Liver (tissue), 9 donors: ENCODE measurements around the gene CRISPLD2. TPM values are rescaled to one million over a fixed set of nuclear protein-coding genes. Genes with fewer than 3 reads are reported as not detected.

Experiments
- DNase-seq: peaks from one replicate; pipeline ENCODE4 v3.0.0-alpha.2; 2017; ENCODE audit warnings: low spot score
- H3K27ac ChIP-seq, 2 donors: one replicate each; pipeline ENCODE4 v1.7.0; 2013; ENCODE audit warnings: inconsistent platforms in 2 of 2, low read length in 2 of 2, control low read depth in 1 of 2, low read depth in 1 of 2, mild to moderate bottlenecking in 1 of 2
- H3K27me3 ChIP-seq, 4 donors: one replicate each; pipeline versions ENCODE4 v1.6.1 to v1.7.0; 2013; ENCODE audit warnings: low read length in 3 of 4, inconsistent platforms in 1 of 4, mild to moderate bottlenecking in 1 of 4, moderate library complexity in 1 of 4; ENCODE audit not compliant: control insufficient read depth in 4 of 4, insufficient read depth in 4 of 4
- H3K36me3 ChIP-seq, 4 donors: one replicate each; pipeline versions ENCODE4 v1.6.1 to v1.7.0; 2013; ENCODE audit warnings: low read length in 3 of 4, mild to moderate bottlenecking in 3 of 4, low read depth in 1 of 4, moderate library complexity in 1 of 4; ENCODE audit not compliant: control insufficient read depth in 4 of 4, insufficient read depth in 3 of 4
- H3K4me1 ChIP-seq, 4 donors: one replicate each; pipeline versions ENCODE4 v1.6.1 to v1.7.0; 2013; ENCODE audit warnings: low read length in 3 of 4, mild to moderate bottlenecking in 3 of 4, moderate library complexity in 1 of 4; ENCODE audit not compliant: control insufficient read depth in 4 of 4, insufficient read depth in 4 of 4
- H3K4me3 ChIP-seq, 3 donors: one replicate each; pipeline versions ENCODE4 v1.6.1 to v1.7.0; 2013; ENCODE audit warnings: low read length in 3 of 3, control low read depth in 1 of 3, low read depth in 1 of 3, mild to moderate bottlenecking in 1 of 3
- H3K9ac ChIP-seq, 2 donors: one replicate each; pipeline ENCODE4 v1.7.0; 2013; ENCODE audit warnings: low read length in 2 of 2, mild to moderate bottlenecking in 2 of 2, moderate library complexity in 2 of 2, control low read depth in 1 of 2, low read depth in 1 of 2
- H3K9me3 ChIP-seq, 4 donors: one replicate each; pipeline versions ENCODE4 v1.6.1 to v1.7.0; 2013; ENCODE audit warnings: low read length in 3 of 4; ENCODE audit not compliant: control insufficient read depth in 4 of 4
- EGR1 ChIP-seq, 2 donors: IDR thresholded peaks; 2 replicates each; pipeline ENCODE4 v1.6.1; 2016 to 2018; ENCODE audit warnings: antibody characterized with exemption in 2 of 2, low read depth in 2 of 2
- FOXA1 ChIP-seq: IDR thresholded peaks from 2 replicates; pipeline ENCODE4 v1.6.1; 2016; ENCODE audit warnings: antibody characterized with exemption
- FOXA2 ChIP-seq: IDR thresholded peaks from 2 replicates; pipeline ENCODE4 v1.6.1; 2016; ENCODE audit warnings: antibody characterized with exemption
- HNF4A ChIP-seq, 2 donors: conservative IDR thresholded peaks; 2 replicates each; pipeline ENCODE4 v1.6.1; 2016; ENCODE audit warnings: antibody characterized with exemption in 2 of 2, mild to moderate bottlenecking in 2 of 2
- HNF4G ChIP-seq: IDR thresholded peaks from 2 replicates; pipeline ENCODE4 v1.6.1; 2016; ENCODE audit warnings: antibody characterized with exemption
- JUND ChIP-seq, 2 donors: IDR thresholded peaks; 2 replicates each; pipeline ENCODE4 v1.6.1; 2016; ENCODE audit warnings: antibody characterized with exemption in 2 of 2
- NR2F2 ChIP-seq: IDR thresholded peaks from 2 replicates; pipeline ENCODE4 v1.6.1; 2016; ENCODE audit warnings: antibody characterized with exemption
- RAD21 ChIP-seq, 2 donors: IDR thresholded peaks; 2 replicates each; pipeline ENCODE4 v1.6.1; 2016; ENCODE audit warnings: antibody characterized with exemption in 2 of 2, mild to moderate bottlenecking in 2 of 2
- RXRA ChIP-seq, 2 donors: IDR thresholded peaks; 2 replicates each; pipeline ENCODE4 v1.6.1; 2017 to 2018; ENCODE audit warnings: antibody characterized with exemption in 2 of 2, mild to moderate bottlenecking in 1 of 2
- TAF1 ChIP-seq: conservative IDR thresholded peaks from 2 replicates; pipeline ENCODE4 v1.6.1; 2016; ENCODE audit warnings: antibody characterized with exemption, mild to moderate bottlenecking
- YY1 ChIP-seq: IDR thresholded peaks from 2 replicates; pipeline ENCODE4 v1.6.1; 2016; ENCODE audit warnings: antibody characterized with exemption, mild to moderate bottlenecking
- WGBS: extraction: QIAGEN DNeasy Blood & Tissue Kit; methylation state at CpG from one replicate; pipeline ENCODE4 v1.1.7; 2013; 5-methylcytosine and 5-hydroxymethylcytosine counted together
- polyA plus RNA-seq, 2 donors: library from polyadenylated mRNA; stranded (reverse) in 1 of 2; unstranded in 1 of 2; fragments of 200-250 nt in 1 of 2; fragments of >200 nt in 1 of 2; fragmentation: Nextera tagmentation in 1 of 2; extraction: Ambion mirVana in 1 of 2; gene quantifications; one replicate each; pipeline versions ENCODE4 v1.2.1 to v1.2.3, GENCODE V29; 2013 to 2015
- total RNA-seq, 2 donors: library from RNA; depleted of rRNA; stranded (reverse); fragments of >200 nt; gene quantifications; one replicate each; pipeline ENCODE4 v1.2.3, GENCODE V29; 2014
- TF ChIP-seq, protein P1 (sequence below): IDR thresholded peaks from 2 replicates; pipeline ENCODE4 v1.6.1; 2016; ENCODE audit warnings: antibody characterized with exemption, mild to moderate bottlenecking
- TF ChIP-seq, protein P2 (sequence below): IDR thresholded peaks from 2 replicates; pipeline ENCODE4 v1.6.1; 2016; ENCODE audit warnings: antibody characterized with exemption
- TF ChIP-seq, protein P3 (sequence below): fragments of 150-350 bp; IDR thresholded peaks from 2 replicates; pipeline ENCODE4 v1.5.1; 2017; ENCODE audit warnings: improper control_type of control experiment, low read depth, low read length; ENCODE audit not compliant: missing input control
- donor health status: healthy.
- donor health status: healthy.
- donor health status: healthy.
- donor health status: healthy.
- donor health status: healthy.

Gene CRISPLD2
- total and polyA plus RNA-seq, 4 donors, result 2.6 to 14.8 (median 4.1) TPM

DNA sequence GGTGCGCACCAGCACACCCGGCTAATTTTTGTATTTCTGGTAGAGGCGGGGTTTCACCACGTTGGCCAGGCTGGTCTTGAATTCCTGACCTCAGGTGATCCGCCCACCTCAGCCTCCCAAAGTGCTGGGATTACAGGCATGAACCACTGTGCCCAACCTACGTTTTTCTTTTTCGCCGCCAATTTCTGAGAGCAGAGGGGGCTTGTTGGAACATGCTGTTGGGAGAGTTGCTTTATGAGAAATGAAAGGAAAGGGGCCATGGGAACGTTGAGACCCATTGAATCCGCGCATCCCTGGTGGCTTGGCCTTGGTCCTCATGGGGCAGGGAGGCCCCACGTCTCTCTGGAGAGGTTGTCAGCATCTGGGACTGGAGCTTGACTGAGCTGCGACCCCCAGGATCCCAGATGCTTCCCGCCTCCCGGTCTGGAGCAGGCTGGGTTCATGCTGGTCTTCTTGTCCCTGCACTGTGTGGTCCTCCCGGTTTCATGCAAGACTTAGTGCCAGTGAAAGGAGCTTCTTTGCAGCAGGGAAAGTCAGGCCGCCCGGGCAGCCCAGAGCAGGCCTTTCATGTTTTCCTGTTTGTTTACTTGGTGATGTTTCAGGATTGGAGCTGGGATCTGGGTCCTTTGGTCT lies 22.8 kb downstream of the CRISPLD2 start:
- H3K27ac ChIP-seq, result no peak overlapping the region
- H3K4me3 ChIP-seq, result no peak overlapping the region
- no peak overlapping the region for H3K9ac ChIP-seq
- peaks cover 0 to 9% (median 2%) of the 10 kb centered on the region in 4 donors for H3K27me3 ChIP-seq
- H3K9me3 ChIP-seq, result no peaks in the 10 kb centered on the region
- TF ChIP-seq, protein P1, sequence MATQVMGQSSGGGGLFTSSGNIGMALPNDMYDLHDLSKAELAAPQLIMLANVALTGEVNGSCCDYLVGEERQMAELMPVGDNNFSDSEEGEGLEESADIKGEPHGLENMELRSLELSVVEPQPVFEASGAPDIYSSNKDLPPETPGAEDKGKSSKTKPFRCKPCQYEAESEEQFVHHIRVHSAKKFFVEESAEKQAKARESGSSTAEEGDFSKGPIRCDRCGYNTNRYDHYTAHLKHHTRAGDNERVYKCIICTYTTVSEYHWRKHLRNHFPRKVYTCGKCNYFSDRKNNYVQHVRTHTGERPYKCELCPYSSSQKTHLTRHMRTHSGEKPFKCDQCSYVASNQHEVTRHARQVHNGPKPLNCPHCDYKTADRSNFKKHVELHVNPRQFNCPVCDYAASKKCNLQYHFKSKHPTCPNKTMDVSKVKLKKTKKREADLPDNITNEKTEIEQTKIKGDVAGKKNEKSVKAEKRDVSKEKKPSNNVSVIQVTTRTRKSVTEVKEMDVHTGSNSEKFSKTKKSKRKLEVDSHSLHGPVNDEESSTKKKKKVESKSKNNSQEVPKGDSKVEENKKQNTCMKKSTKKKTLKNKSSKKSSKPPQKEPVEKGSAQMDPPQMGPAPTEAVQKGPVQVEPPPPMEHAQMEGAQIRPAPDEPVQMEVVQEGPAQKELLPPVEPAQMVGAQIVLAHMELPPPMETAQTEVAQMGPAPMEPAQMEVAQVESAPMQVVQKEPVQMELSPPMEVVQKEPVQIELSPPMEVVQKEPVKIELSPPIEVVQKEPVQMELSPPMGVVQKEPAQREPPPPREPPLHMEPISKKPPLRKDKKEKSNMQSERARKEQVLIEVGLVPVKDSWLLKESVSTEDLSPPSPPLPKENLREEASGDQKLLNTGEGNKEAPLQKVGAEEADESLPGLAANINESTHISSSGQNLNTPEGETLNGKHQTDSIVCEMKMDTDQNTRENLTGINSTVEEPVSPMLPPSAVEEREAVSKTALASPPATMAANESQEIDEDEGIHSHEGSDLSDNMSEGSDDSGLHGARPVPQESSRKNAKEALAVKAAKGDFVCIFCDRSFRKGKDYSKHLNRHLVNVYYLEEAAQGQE, result no peak
- TF ChIP-seq EGR1 (IDR thresholded peaks at IDR 0.05; ENCODE audit: low read depth in 2 of 2) (no peak), NR2F2 (no peak), FOXA1 (no peak), HNF4A (conservative IDR thresholded peaks at IDR 0.05) (no peak), RXRA (IDR thresholded peaks at IDR 0.05) (no peak), RAD21 (IDR thresholded peaks at IDR 0.05) (no peak), YY1 (no peak), JUND (IDR thresholded peaks at IDR 0.05) (no peak), HNF4G (no peak), FOXA2 (no peak), TAF1 (no peak)
- TF ChIP-seq, protein P2, sequence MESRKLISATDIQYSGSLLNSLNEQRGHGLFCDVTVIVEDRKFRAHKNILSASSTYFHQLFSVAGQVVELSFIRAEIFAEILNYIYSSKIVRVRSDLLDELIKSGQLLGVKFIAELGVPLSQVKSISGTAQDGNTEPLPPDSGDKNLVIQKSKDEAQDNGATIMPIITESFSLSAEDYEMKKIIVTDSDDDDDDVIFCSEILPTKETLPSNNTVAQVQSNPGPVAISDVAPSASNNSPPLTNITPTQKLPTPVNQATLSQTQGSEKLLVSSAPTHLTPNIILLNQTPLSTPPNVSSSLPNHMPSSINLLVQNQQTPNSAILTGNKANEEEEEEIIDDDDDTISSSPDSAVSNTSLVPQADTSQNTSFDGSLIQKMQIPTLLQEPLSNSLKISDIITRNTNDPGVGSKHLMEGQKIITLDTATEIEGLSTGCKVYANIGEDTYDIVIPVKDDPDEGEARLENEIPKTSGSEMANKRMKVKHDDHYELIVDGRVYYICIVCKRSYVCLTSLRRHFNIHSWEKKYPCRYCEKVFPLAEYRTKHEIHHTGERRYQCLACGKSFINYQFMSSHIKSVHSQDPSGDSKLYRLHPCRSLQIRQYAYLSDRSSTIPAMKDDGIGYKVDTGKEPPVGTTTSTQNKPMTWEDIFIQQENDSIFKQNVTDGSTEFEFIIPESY, result no peak
- TF ChIP-seq, protein P3, sequence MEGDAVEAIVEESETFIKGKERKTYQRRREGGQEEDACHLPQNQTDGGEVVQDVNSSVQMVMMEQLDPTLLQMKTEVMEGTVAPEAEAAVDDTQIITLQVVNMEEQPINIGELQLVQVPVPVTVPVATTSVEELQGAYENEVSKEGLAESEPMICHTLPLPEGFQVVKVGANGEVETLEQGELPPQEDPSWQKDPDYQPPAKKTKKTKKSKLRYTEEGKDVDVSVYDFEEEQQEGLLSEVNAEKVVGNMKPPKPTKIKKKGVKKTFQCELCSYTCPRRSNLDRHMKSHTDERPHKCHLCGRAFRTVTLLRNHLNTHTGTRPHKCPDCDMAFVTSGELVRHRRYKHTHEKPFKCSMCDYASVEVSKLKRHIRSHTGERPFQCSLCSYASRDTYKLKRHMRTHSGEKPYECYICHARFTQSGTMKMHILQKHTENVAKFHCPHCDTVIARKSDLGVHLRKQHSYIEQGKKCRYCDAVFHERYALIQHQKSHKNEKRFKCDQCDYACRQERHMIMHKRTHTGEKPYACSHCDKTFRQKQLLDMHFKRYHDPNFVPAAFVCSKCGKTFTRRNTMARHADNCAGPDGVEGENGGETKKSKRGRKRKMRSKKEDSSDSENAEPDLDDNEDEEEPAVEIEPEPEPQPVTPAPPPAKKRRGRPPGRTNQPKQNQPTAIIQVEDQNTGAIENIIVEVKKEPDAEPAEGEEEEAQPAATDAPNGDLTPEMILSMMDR, result no peak
- H3K4me1 ChIP-seq, result no peaks in the 10 kb centered on the region
- 74% methylated on average over 18 of the region's 18 CpGs for WGBS
- H3K36me3 ChIP-seq, result no peaks in the 10 kb centered on the region
- no peak for DNase-seq

DNA sequence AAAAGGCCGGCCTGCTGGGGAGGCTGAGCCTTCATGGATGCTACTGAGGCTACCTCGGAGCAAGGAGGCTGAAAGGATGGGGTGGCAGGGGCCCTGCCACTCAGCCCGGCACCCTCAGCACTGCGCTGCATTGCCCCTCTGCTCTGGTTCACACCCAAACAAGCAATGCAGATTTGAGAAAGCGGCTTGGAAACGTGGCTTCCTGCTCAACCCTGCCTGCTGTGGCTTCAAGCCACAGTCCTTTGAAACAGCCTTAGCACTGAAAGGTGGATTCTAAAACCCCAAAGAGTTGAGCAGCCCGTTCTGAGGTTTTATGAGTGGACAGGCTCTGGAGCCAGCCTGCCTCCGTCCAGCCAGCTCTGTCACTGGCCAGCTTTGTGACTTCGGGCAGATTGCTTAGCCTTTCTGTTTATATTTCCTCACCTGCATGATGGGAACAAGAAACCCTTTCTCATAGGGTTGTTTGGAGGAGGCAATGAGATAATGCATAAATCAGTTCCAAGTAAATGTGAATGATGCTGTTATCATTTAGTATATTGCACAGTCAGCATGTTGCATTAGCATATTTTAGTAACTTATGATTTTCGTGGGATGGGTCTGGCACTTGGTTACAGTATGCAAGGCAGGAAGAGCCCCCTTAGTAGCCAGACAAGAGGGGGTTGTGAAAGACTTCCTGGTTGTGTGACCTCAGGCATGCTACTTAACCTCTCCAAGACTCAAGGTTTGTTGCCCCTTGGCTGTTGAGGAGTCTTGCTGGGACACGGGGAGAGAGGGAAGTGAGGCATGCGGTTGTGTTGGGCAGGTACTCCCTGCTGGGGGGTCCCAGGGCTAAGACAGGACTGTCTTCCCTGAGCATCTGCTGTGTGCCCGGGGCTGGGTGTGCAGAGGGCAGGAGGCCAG lies 23.6 kb downstream of the CRISPLD2 start:
- peaks cover 0 to 6% (median 2%) of the 10 kb centered on the region in 4 donors for H3K27me3 ChIP-seq
- 82% methylated on average over 13 of the region's 13 CpGs for WGBS
- H3K9ac ChIP-seq, result no peak overlapping the region
- no peak for DNase-seq
- H3K27ac ChIP-seq, result no peak overlapping the region
- H3K4me3 ChIP-seq, result no peak overlapping the region
- H3K36me3 ChIP-seq, result no peaks in the 10 kb centered on the region
- H3K4me1 ChIP-seq, result no peaks in the 10 kb centered on the region
- TF ChIP-seq RAD21 (IDR thresholded peaks at IDR 0.05), result no peak
- H3K9me3 ChIP-seq, result no peaks in the 10 kb centered on the region
